Measurements from ENCODE around the gene SCN2A. TPM values are rescaled to one million over a fixed set of nuclear protein-coding genes. Genes with fewer than 3 reads are reported as not detected.

Gene SCN2A
- total RNA-seq, 4 donors from 2014 or later, result 0.12 to 1.3 (median 0.64) TPM

DNA sequence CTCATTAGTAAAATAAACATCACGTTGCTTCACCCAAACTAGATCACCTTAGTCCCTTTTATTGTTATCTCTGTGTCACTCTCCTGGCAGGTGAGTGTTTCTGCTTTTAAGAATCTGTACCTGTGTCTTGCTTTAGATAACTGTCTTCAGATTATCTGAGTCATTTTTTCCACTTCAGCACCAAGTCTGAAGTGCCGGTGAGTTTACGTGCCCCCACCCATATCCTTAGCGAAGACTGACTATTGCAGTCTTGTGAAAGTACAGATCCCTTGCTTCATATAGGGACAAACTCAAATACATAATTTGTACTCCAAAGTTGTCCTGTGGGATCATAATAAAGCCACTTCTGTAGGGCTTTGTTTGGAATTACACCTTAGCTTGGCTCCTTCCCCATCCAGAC lies 41.1 kb downstream of the SCN2A start:
- no peaks in the 10 kb centered on the region for H3K27me3 ChIP-seq
- H3K9me3 ChIP-seq, result no peaks in the 10 kb centered on the region
- no peak for ATAC-seq
- H3K27ac ChIP-seq, result no peak overlapping the region
- TF ChIP-seq, protein P1, sequence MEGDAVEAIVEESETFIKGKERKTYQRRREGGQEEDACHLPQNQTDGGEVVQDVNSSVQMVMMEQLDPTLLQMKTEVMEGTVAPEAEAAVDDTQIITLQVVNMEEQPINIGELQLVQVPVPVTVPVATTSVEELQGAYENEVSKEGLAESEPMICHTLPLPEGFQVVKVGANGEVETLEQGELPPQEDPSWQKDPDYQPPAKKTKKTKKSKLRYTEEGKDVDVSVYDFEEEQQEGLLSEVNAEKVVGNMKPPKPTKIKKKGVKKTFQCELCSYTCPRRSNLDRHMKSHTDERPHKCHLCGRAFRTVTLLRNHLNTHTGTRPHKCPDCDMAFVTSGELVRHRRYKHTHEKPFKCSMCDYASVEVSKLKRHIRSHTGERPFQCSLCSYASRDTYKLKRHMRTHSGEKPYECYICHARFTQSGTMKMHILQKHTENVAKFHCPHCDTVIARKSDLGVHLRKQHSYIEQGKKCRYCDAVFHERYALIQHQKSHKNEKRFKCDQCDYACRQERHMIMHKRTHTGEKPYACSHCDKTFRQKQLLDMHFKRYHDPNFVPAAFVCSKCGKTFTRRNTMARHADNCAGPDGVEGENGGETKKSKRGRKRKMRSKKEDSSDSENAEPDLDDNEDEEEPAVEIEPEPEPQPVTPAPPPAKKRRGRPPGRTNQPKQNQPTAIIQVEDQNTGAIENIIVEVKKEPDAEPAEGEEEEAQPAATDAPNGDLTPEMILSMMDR (IDR thresholded peaks at IDR 0.05), result no peak
- TF ChIP-seq POLR2AphosphoS5 (IDR thresholded peaks at IDR 0.05), result no peak
- no peak for TF ChIP-seq POLR2A (IDR thresholded peaks at IDR 0.05)
- no peak for TF ChIP-seq EP300 (IDR thresholded peaks at IDR 0.05)
- H3K4me3 ChIP-seq, result no peak overlapping the region
- peaks cover 0 to under 1% (median 0%) of the 10 kb centered on the region in 3 donors for H3K4me1 ChIP-seq
- WGBS, 2 donors (ENCODE audit: low coverage in 1 of 2), result 68 to 77% methylated on average over 4 of the region's 4 CpGs
- H3K36me3 ChIP-seq, result no peaks in the 10 kb centered on the region

DNA sequence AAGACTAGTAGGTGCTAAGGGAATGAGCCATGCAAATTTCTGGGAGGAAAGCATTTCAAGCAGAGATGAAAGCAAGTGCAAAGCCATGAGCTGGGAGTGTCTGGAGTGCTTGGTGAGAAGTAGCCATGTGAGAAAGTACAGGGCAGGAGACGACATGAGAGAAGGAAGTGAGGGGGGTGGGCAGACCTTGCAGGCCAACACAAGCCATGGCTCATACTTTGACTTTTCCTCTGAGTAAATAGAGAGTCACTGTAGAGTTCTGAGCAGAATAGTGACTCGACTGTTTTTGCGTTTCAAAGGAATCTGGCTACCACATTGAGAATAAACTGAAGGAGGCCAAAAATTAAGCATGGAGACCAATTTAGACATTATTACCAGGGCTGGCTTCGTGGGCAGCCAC lies 42.2 kb downstream of the SCN2A start:
- no peak for ATAC-seq
- Histone ChIP-seq H3K9me3 (no peaks in the 10 kb centered on the region), H3K36me3 (no peaks in the 10 kb centered on the region), H3K4me1 (no peaks in the 10 kb centered on the region), H3K4me3 (no peak overlapping the region), H3K27ac (no peak overlapping the region), H3K27me3 (no peaks in the 10 kb centered on the region)
- TF ChIP-seq POLR2A (IDR thresholded peaks at IDR 0.05), result no peak
- TF ChIP-seq EP300 (IDR thresholded peaks at IDR 0.05), result no peak
- TF ChIP-seq, protein P1 (IDR thresholded peaks at IDR 0.05), result no peak
- TF ChIP-seq POLR2AphosphoS5 (IDR thresholded peaks at IDR 0.05), result no peak
- WGBS, 2 donors (ENCODE audit: low coverage in 1 of 2), result 68 to 71% methylated on average over 4 of the region's 4 CpGs

DNA sequence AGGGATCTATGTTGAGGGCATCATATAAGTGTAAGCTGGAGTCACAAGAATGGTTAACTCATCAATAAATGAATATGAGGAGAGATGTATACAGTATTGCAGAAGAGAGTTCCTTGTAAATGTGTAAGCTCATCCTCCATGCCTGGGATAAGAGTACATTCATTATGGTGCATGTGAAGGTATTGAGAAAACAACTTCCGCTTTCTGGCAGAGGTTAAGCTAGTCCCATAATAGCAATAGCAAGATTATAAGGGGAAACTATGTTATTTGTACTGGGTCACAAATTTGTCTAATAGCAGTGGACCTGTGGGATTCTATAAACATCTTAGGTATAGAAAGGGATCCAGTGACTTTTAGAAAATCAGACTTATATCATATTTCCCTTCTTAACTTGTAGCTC lies 44.1 kb downstream of the SCN2A start:
- Histone ChIP-seq H3K4me1 (no peaks in the 10 kb centered on the region), H3K27me3 (no peaks in the 10 kb centered on the region), H3K27ac (no peak overlapping the region), H3K36me3 (no peaks in the 10 kb centered on the region), H3K9me3 (no peaks in the 10 kb centered on the region), H3K4me3 (no peak overlapping the region)
- no peak for ATAC-seq
- TF ChIP-seq, protein P1 (IDR thresholded peaks at IDR 0.05), result no peak
- no peak for TF ChIP-seq POLR2A (IDR thresholded peaks at IDR 0.05)
- no peak for TF ChIP-seq POLR2AphosphoS5 (IDR thresholded peaks at IDR 0.05)
- no peak for TF ChIP-seq EP300 (IDR thresholded peaks at IDR 0.05)
- WGBS, 2 donors (ENCODE audit: low coverage in 1 of 2), result 81 to 86% methylated on average over 1 of the region's 1 CpG

DNA sequence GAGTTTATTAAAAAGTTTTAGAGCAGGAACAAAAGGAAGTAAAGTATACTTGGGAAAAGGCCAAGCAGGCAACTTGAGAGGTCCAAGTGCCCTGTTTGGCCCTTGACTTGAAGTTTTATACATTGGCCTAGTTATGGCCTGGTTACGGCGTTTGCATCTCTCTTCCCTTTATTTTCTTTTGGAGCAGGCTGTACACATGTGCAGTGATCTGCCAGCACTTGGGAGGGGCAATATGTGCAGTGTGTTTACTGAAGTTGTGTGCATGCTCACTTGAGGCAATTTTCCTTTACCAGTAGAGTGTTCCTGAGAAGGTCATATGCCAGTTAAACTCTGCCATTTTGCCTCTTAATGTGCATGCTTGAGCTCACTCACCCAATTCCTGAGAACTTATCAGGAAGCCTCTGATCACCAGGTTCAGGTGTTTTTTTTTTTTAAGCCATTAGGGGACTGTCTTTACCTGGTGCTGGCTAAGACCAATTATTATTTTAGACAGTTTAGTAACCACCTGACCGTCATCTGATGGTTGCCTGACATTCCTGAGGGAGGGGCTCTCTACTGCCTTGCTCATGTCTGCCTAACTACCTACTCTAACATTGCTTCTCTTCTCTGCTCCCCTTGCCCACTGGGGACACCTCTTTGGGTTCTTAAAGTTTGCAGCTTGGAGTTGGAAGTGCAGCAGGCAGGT lies 48.0 kb downstream of the SCN2A start:
- Histone ChIP-seq H3K27me3 (no peaks in the 10 kb centered on the region), H3K4me3 (no peak overlapping the region), H3K9me3 (no peaks in the 10 kb centered on the region), H3K4me1 (no peaks in the 10 kb centered on the region), H3K27ac (no peak overlapping the region), H3K36me3 (no peaks in the 10 kb centered on the region)
- WGBS, 2 donors (ENCODE audit: low coverage in 1 of 2), result 59 to 72% methylated on average over 3 of the region's 3 CpGs
- no peak for TF ChIP-seq POLR2A (IDR thresholded peaks at IDR 0.05)
- no peak for ATAC-seq

DNA sequence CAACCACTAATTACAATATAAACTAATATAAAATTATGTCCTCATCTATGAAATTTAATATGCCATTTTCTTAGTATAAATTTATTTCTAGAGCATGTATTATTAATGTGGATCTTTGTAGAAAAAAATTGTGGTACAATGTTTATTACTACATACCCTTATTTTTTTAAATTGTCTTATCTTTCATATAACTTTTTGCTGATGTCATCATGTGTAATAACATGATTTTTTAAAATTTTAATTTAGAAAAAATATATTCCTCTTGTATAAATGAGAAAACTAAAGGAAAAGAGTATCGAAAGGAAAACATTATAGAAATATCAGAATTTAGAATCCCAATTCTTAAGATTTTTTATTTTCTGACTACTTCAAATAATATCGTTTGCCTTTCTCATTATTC lies 49.9 kb downstream of the SCN2A start:
- no peak overlapping the region for H3K27ac ChIP-seq
- no peaks in the 10 kb centered on the region for H3K27me3 ChIP-seq
- TF ChIP-seq POLR2A (IDR thresholded peaks at IDR 0.05) (no peak), EP300 (IDR thresholded peaks at IDR 0.05) (no peak)
- TF ChIP-seq, protein P1 (IDR thresholded peaks at IDR 0.05), result no peak
- H3K4me1 ChIP-seq, result peaks cover 0 to 7% (median 0%) of the 10 kb centered on the region in 3 donors
- H3K9me3 ChIP-seq, result no peaks in the 10 kb centered on the region
- no peaks in the 10 kb centered on the region for H3K36me3 ChIP-seq
- 67 to 86% methylated on average over 2 of the region's 2 CpGs for WGBS, 2 donors (ENCODE audit: low coverage in 1 of 2)
- no peak overlapping the region for H3K4me3 ChIP-seq
- no peak for ATAC-seq
